WTC11 (cell line): ENCODE measurements around the gene HIC1. TPM values are rescaled to one million over a fixed set of nuclear protein-coding genes. Genes with fewer than 3 reads are reported as not detected.

ENCODE experiments used
- ATAC-seq: fragments of 200-7000 bp; cut with Tn5 transposase; 2 replicates; pipeline ENCODE4 v1.10.0; 2021; ENCODE audit warnings: mild to moderate bottlenecking, moderate library complexity
- CTCF ChIA-PET: fragments of 300-600 bp; sonication (Branson Sonifier 250); formaldehyde crosslinking; loops from one replicate; lab custom pipeline; 2021; ENCODE audit warnings: antibody characterized with exemption; lab: Charles Lee
- POLR2A ChIA-PET: fragments of 350-600 bp; sonication (Branson Sonifier 250); formaldehyde crosslinking; loops from one replicate; lab custom pipeline; 2021; ENCODE audit warnings: antibody characterized with exemption; lab: Charles Lee
- DNase-seq: peaks from one replicate; pipeline ENCODE4 v3.0.0; 2021; ENCODE audit warnings: low spot score
- H3K27ac Mint-ChIP-seq: 2 replicates; pipeline ENCODE4 v1.8.0; 2021; ENCODE audit warnings: mixed read lengths
- H3K27me3 Mint-ChIP-seq: 2 replicates; pipeline ENCODE4 v1.8.0; 2021; ENCODE audit warnings: low read depth, mild to moderate bottlenecking, moderate library complexity, mixed read lengths
- H3K36me3 Mint-ChIP-seq: 2 replicates; pipeline ENCODE4 v1.8.0; 2021; ENCODE audit warnings: mixed read lengths
- H3K4me1 Mint-ChIP-seq: 2 replicates; pipeline ENCODE4 v1.8.0; 2022; ENCODE audit warnings: mixed read lengths
- H3K4me3 Mint-ChIP-seq: 2 replicates; pipeline ENCODE4 v1.8.0; 2021; ENCODE audit warnings: mild to moderate bottlenecking, moderate library complexity, mixed read lengths
- H3K9me3 Mint-ChIP-seq: 2 replicates; pipeline ENCODE4 v1.8.0; 2021; ENCODE audit warnings: mixed read lengths
- CREM ChIP-seq: sonication (generic); formaldehyde crosslinking; IDR thresholded peaks from 2 replicates; pipeline ENCODE4 v1.8.1; 2022; ENCODE audit warnings: mild to moderate bottlenecking, missing genetic modification reagents, moderate library complexity
- ELF4 ChIP-seq: sonication (generic); formaldehyde crosslinking; IDR thresholded peaks from 2 replicates; pipeline ENCODE4 v1.8.1; 2022; ENCODE audit warnings: low read depth, mild to moderate bottlenecking, moderate library complexity, missing genetic modification reagents
- FOXJ3 ChIP-seq: sonication (generic); formaldehyde crosslinking; IDR thresholded peaks from 2 replicates; pipeline ENCODE4 v1.9.0; 2021; ENCODE audit warnings: missing genetic modification reagents, mild to moderate bottlenecking, borderline replicate concordance
- GRHL2 ChIP-seq: fragments of 250-450 bp; sonication (Bioruptor Pico); IDR thresholded peaks from 2 replicates; pipeline ENCODE4 v1.8.0; 2022; ENCODE audit warnings: mild to moderate bottlenecking, moderate library complexity; ENCODE audit not compliant: insufficient replicate concordance, severe bottlenecking
- GTF2I ChIP-seq: fragments of 250-450 bp; sonication (Bioruptor Pico); conservative IDR thresholded peaks from 2 replicates; pipeline ENCODE4 v1.4.0; 2021; ENCODE audit warnings: mild to moderate bottlenecking
- JAZF1 ChIP-seq: fragments of 250-450 bp; sonication (Bioruptor Pico); IDR thresholded peaks from 2 replicates; pipeline ENCODE4 v1.9.0; 2021; ENCODE audit warnings: moderate library complexity, mild to moderate bottlenecking, inconsistent platforms
- KAT7 ChIP-seq: sonication (generic); formaldehyde crosslinking; IDR thresholded peaks from 2 replicates; pipeline ENCODE4 v1.8.1; 2023; ENCODE audit warnings: missing genetic modification reagents, mild to moderate bottlenecking, borderline replicate concordance
- MAX ChIP-seq: sonication (generic); formaldehyde crosslinking; IDR thresholded peaks from 2 replicates; pipeline ENCODE4 v1.8.0; 2022; ENCODE audit warnings: mild to moderate bottlenecking, missing genetic modification reagents
- MXD4 ChIP-seq: fragments of 250-450 bp; sonication (Bioruptor Pico); IDR thresholded peaks from 2 replicates; pipeline ENCODE4 v1.8.0; 2021; ENCODE audit warnings: mild to moderate bottlenecking, moderate library complexity, borderline replicate concordance
- NFATC4 ChIP-seq: fragments of 250-450 bp; sonication (Bioruptor Pico); IDR thresholded peaks from 2 replicates; pipeline ENCODE4 v1.9.0; 2021; ENCODE audit warnings: mild to moderate bottlenecking
- NFE2L1 ChIP-seq: sonication (generic); formaldehyde crosslinking; IDR thresholded peaks from 2 replicates; pipeline ENCODE4 v1.8.1; 2023; ENCODE audit warnings: missing genetic modification reagents
- NR3C1 ChIP-seq: sonication (generic); formaldehyde crosslinking; conservative IDR thresholded peaks from 2 replicates; pipeline ENCODE4 v1.8.1; 2023; ENCODE audit warnings: low read depth, mild to moderate bottlenecking, missing genetic modification reagents
- SP1 ChIP-seq: sonication (generic); formaldehyde crosslinking; conservative IDR thresholded peaks from 2 replicates; pipeline ENCODE4 v1.8.1; 2022; ENCODE audit warnings: missing genetic modification reagents
- TEAD1 ChIP-seq: sonication (generic); formaldehyde crosslinking; IDR thresholded peaks from 2 replicates; pipeline ENCODE4 v1.8.0; 2022; ENCODE audit warnings: mild to moderate bottlenecking, missing genetic modification reagents
- ZNF121 ChIP-seq: sonication (generic); formaldehyde crosslinking; IDR thresholded peaks from 2 replicates; pipeline ENCODE4 v1.8.0; 2023; ENCODE audit warnings: missing genetic modification reagents
- total RNA-seq: library from RNA; stranded (reverse); gene quantifications from 3 replicates; pipeline ENCODE4 v1.2.3, GENCODE V29; 2021
- TF ChIP-seq, protein P1 (sequence below): sonication (generic); formaldehyde crosslinking; IDR thresholded peaks from 2 replicates; pipeline ENCODE4 v1.8.1; 2022; ENCODE audit warnings: mild to moderate bottlenecking, missing genetic modification reagents, moderate library complexity, borderline replicate concordance
- TF ChIP-seq, protein P2 (sequence below): sonication (generic); formaldehyde crosslinking; IDR thresholded peaks from 2 replicates; pipeline ENCODE4 v1.8.0; 2022; ENCODE audit warnings: mild to moderate bottlenecking, missing genetic modification reagents
- TF ChIP-seq, protein P3 (sequence below): sonication (generic); formaldehyde crosslinking; IDR thresholded peaks from 2 replicates; pipeline ENCODE4 v1.8.0; 2022; ENCODE audit warnings: mild to moderate bottlenecking, missing genetic modification reagents

HIC1 gene
- total RNA-seq, 1 experiment from 2014 or later = 0.37 TPM

GRCh38 chr17:2051061-2051932, 3.6 kb upstream of the HIC1 start:
- H3K27ac Mint-ChIP-seq = no peak overlapping the region
- no peaks in the 10 kb centered on the region for H3K36me3 Mint-ChIP-seq
- peak overlapping the region; percentile 41 for H3K4me3 Mint-ChIP-seq
- ChIA-PET POLR2A (no interaction called here), CTCF (interaction anchor here (1.1 to 1.7 kb wide), 3 partner anchors 13 to 302 kb away, joined by 3 to 8 read pairs (median 5); no protein-coding TSS in a partner anchor)
- no peaks in the 10 kb centered on the region for H3K4me1 Mint-ChIP-seq
- H3K9me3 Mint-ChIP-seq = no peaks in the 10 kb centered on the region
- ATAC-seq (no peak), DNase-seq (no peak)
- H3K27me3 Mint-ChIP-seq = peaks cover 69% of the 10 kb centered on the region
- TF ChIP-seq ELF4 (no peak), MXD4 (CRISPR knock-in tag) (no peak), TEAD1 (CRISPR knock-in tag) (no peak), NFE2L1 (CRISPR knock-in tag) (no peak), CREM (CRISPR knock-in tag) (no peak), NR3C1 (CRISPR knock-in tag) (no peak), KAT7 (CRISPR knock-in tag) (no peak), GRHL2 (CRISPR knock-in tag) (no peak), SP1 (CRISPR knock-in tag) (no peak), NFATC4 (CRISPR knock-in tag) (no peak), MAX (CRISPR knock-in tag) (no peak), GTF2I (no peak), FOXJ3 (CRISPR knock-in tag) (no peak)
- TF ChIP-seq, protein P1, sequence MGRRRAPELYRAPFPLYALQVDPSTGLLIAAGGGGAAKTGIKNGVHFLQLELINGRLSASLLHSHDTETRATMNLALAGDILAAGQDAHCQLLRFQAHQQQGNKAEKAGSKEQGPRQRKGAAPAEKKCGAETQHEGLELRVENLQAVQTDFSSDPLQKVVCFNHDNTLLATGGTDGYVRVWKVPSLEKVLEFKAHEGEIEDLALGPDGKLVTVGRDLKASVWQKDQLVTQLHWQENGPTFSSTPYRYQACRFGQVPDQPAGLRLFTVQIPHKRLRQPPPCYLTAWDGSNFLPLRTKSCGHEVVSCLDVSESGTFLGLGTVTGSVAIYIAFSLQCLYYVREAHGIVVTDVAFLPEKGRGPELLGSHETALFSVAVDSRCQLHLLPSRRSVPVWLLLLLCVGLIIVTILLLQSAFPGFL (CRISPR knock-in tag) = no peak
- TF ChIP-seq, protein P2, sequence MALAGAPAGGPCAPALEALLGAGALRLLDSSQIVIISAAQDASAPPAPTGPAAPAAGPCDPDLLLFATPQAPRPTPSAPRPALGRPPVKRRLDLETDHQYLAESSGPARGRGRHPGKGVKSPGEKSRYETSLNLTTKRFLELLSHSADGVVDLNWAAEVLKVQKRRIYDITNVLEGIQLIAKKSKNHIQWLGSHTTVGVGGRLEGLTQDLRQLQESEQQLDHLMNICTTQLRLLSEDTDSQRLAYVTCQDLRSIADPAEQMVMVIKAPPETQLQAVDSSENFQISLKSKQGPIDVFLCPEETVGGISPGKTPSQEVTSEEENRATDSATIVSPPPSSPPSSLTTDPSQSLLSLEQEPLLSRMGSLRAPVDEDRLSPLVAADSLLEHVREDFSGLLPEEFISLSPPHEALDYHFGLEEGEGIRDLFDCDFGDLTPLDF (CRISPR knock-in tag) = no peak
- TF ChIP-seq, protein P3, sequence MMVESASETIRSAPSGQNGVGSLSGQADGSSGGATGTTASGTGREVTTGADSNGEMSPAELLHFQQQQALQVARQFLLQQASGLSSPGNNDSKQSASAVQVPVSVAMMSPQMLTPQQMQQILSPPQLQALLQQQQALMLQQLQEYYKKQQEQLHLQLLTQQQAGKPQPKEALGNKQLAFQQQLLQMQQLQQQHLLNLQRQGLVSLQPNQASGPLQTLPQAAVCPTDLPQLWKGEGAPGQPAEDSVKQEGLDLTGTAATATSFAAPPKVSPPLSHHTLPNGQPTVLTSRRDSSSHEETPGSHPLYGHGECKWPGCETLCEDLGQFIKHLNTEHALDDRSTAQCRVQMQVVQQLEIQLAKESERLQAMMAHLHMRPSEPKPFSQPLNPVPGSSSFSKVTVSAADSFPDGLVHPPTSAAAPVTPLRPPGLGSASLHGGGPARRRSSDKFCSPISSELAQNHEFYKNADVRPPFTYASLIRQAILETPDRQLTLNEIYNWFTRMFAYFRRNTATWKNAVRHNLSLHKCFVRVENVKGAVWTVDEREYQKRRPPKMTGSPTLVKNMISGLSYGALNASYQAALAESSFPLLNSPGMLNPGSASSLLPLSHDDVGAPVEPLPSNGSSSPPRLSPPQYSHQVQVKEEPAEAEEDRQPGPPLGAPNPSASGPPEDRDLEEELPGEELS (CRISPR knock-in tag) = no peak
- TF ChIP-seq, all 79 proteins: peak for 0

GRCh38 chr17:2051933-2052559, 2.9 kb upstream of the HIC1 start:
- Mint-ChIP-seq H3K27ac (no peak overlapping the region), H3K27me3 (peaks cover 71% of the 10 kb centered on the region), H3K4me1 (no peaks in the 10 kb centered on the region), H3K36me3 (no peaks in the 10 kb centered on the region), H3K4me3 (peak overlapping the region; percentile 0), H3K9me3 (no peaks in the 10 kb centered on the region)
- TF ChIP-seq JAZF1 (CRISPR knock-in tag) (no peak), ZNF121 (CRISPR knock-in tag) (0 out of 2 replicates have a peak, but pooled peaks have one; percentile 49)
- DNase-seq (no peak), ATAC-seq (no peak)
- CTCF ChIA-PET = interaction anchor here (1.1 to 1.4 kb wide), 2 partner anchors 193 to 301 kb away, joined by 3 to 8 read pairs; no protein-coding TSS in a partner anchor
- POLR2A ChIA-PET = no interaction called here
